Trophoblast cell (in vitro differentiated cells and primary cell): ENCODE measurements around the gene CLDN22.

Source experiments
- DNase-seq, 2 donors: peaks; one replicate each; pipeline ENCODE4 v3.0.0-alpha.2; 2016
- H2AFZ ChIP-seq: 2 replicates; pipeline ENCODE4 v1.6.1; 2013; ENCODE audit warnings: low read length, moderate library complexity, mild to moderate bottlenecking; ENCODE audit not compliant: insufficient read depth, poor library complexity
- H2AK5ac ChIP-seq: 2 replicates; pipeline ENCODE4 v1.6.1; 2013; ENCODE audit warnings: mild to moderate bottlenecking, low read length
- H2BK120ac ChIP-seq: 2 replicates; pipeline ENCODE4 v1.6.1; 2013; ENCODE audit warnings: low read length, mild to moderate bottlenecking, moderate library complexity; ENCODE audit not compliant: insufficient read depth, poor library complexity
- H2BK12ac ChIP-seq: 2 replicates; pipeline ENCODE4 v1.6.1; 2013; ENCODE audit warnings: mild to moderate bottlenecking, low read length, moderate library complexity
- H2BK5ac ChIP-seq: 2 replicates; pipeline ENCODE4 v1.6.1; 2013; ENCODE audit warnings: low read length, low read depth, moderate library complexity, mild to moderate bottlenecking; ENCODE audit not compliant: poor library complexity
- H3K14ac ChIP-seq: 2 replicates; pipeline ENCODE4 v1.6.1; 2013; ENCODE audit warnings: mild to moderate bottlenecking, low read length
- H3K18ac ChIP-seq: 2 replicates; pipeline ENCODE4 v1.6.1; 2013; ENCODE audit warnings: mild to moderate bottlenecking, low read length
- H3K23ac ChIP-seq: 2 replicates; pipeline ENCODE4 v1.6.1; 2013; ENCODE audit warnings: low read length
- H3K27ac ChIP-seq: 2 replicates; pipeline ENCODE4 v1.5.1; 2013; ENCODE audit warnings: low read depth, mild to moderate bottlenecking, inconsistent platforms, low read length, moderate library complexity
- H3K27me3 ChIP-seq: 2 replicates; pipeline ENCODE4 v1.6.1; 2013; ENCODE audit warnings: inconsistent platforms, mild to moderate bottlenecking, low read length, moderate library complexity; ENCODE audit not compliant: insufficient read depth
- H3K36me3 ChIP-seq, 2 experiments: 1 replicate in 1 of 2; 2 replicates in 1 of 2; pipeline ENCODE4 v1.6.1; 2013; ENCODE audit warnings: low read length in 2 of 2, mild to moderate bottlenecking in 2 of 2, moderate library complexity in 1 of 2; ENCODE audit not compliant: insufficient read depth in 2 of 2, control insufficient read depth in 1 of 2
- H3K4ac ChIP-seq: 2 replicates; pipeline ENCODE4 v1.6.1; 2013; ENCODE audit warnings: low read depth, mild to moderate bottlenecking, low read length, moderate library complexity
- H3K4me1 ChIP-seq, 2 experiments: 1 replicate in 1 of 2; 2 replicates in 1 of 2; pipeline ENCODE4 v1.6.1; 2013; ENCODE audit warnings: low read length in 2 of 2, mild to moderate bottlenecking in 2 of 2, moderate library complexity in 1 of 2; ENCODE audit not compliant: insufficient read depth in 2 of 2, control insufficient read depth in 1 of 2
- H3K4me2 ChIP-seq: 2 replicates; pipeline ENCODE4 v1.6.1; 2013; ENCODE audit warnings: inconsistent platforms, mild to moderate bottlenecking, low read length, moderate library complexity
- H3K4me3 ChIP-seq: 2 replicates; pipeline ENCODE4 v1.5.1; 2013; ENCODE audit warnings: mild to moderate bottlenecking, low read depth, low read length, inconsistent platforms
- H3K79me1 ChIP-seq: one replicate; pipeline ENCODE4 v1.6.1; 2013; ENCODE audit warnings: low read length
- H3K79me2 ChIP-seq: 2 replicates; pipeline ENCODE4 v1.6.1; 2013; ENCODE audit warnings: low read length, mild to moderate bottlenecking; ENCODE audit not compliant: control insufficient read depth, insufficient read depth, poor library complexity
- H3K9ac ChIP-seq: 2 replicates; pipeline ENCODE4 v1.6.1; 2013; ENCODE audit warnings: mild to moderate bottlenecking, low read length
- H3K9me3 ChIP-seq: 2 replicates; pipeline ENCODE4 v1.6.1; 2013; ENCODE audit warnings: low read depth, mild to moderate bottlenecking, control low read depth, inconsistent platforms, low read length; ENCODE audit not compliant: insufficient read depth
- H4K12ac ChIP-seq: 2 replicates; pipeline ENCODE4 v1.6.1; 2013; ENCODE audit warnings: low read depth, mild to moderate bottlenecking, low read length, moderate library complexity
- H4K8ac ChIP-seq: 2 replicates; pipeline ENCODE4 v1.6.1; 2013; ENCODE audit warnings: low read depth, mild to moderate bottlenecking, low read length, moderate library complexity
- H4K91ac ChIP-seq: one replicate; pipeline ENCODE4 v1.6.1; 2013; ENCODE audit warnings: low read depth, mild to moderate bottlenecking, low read length, moderate library complexity
- WGBS: extraction: QIAGEN DNeasy Blood & Tissue Kit; methylation state at CpG from one replicate; pipeline ENCODE4 v1.1.7; 2013; ENCODE audit warnings: missing lambda C conversion rate; ENCODE audit not compliant: insufficient read length, insufficient coverage; ENCODE audit errors: extremely low coverage; 5-methylcytosine and 5-hydroxymethylcytosine counted together

Gene CLDN22

GRCh38 chr4:183291070-183291469, 29.0 kb downstream of the CLDN22 start:
- Histone ChIP-seq H2BK12ac (no peak overlapping the region), H3K23ac (no peak overlapping the region), H2AK5ac (no peak overlapping the region), H3K4ac (no peak overlapping the region), H3K79me2 (no peaks in the 10 kb centered on the region), H3K9me3 (no peaks in the 10 kb centered on the region), H2BK5ac (no peak overlapping the region), H3K14ac (no peak overlapping the region), H4K8ac (no peak overlapping the region), H4K91ac (no peak overlapping the region), H3K79me1 (no peaks in the 10 kb centered on the region), H3K36me3 (peaks cover 20 to 24% of the 10 kb centered on the region in 2 experiments), H2AFZ (no peak overlapping the region), H3K4me3 (no peak overlapping the region), H4K12ac (no peak overlapping the region), H3K27me3 (no peaks in the 10 kb centered on the region), H3K4me2 (no peak overlapping the region), H3K18ac (no peak overlapping the region), H3K9ac (no peak overlapping the region), H3K27ac (no peak overlapping the region), H2BK120ac (no peak overlapping the region), H3K4me1 (peaks cover 7 to 9% of the 10 kb centered on the region in 2 experiments)
- WGBS = no CpG with 5 or more reads among the region's 2 CpGs
- no peak for DNase-seq

DNA sequence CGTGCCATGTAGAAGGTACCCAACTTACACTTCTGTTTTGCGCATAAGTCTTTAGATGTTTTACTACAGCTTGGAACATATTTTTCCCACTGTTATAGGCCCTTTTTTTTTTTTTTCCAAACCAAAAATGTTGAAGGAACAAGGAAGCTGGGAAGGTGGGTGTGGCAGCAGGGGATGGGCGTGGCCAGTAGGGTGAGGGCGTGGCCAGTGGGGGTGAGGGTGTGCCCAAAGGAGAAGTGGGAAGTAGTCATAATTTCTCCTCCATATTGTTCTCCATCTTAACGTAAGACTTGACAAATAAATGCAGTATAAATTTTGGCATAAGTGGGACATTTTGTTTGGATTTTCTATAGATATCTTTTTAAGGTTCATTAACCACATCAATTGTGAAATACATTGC, 30.4 kb downstream of the CLDN22 start:
- no peak overlapping the region for H2BK12ac ChIP-seq
- no peak overlapping the region for H4K8ac ChIP-seq
- no peaks in the 10 kb centered on the region for H3K79me2 ChIP-seq
- WGBS = no CpG with 5 or more reads among the region's 5 CpGs
- H3K36me3 ChIP-seq = peaks cover 23 to 32% of the 10 kb centered on the region in 2 experiments
- no peak overlapping the region for H3K14ac ChIP-seq
- no peak overlapping the region for H3K9ac ChIP-seq
- H3K9me3 ChIP-seq = no peaks in the 10 kb centered on the region
- no peak overlapping the region for H2AK5ac ChIP-seq
- H3K4me3 ChIP-seq = no peak overlapping the region
- no peaks in the 10 kb centered on the region for H3K4me1 ChIP-seq
- DNase-seq = no peak
- no peak overlapping the region for H3K4ac ChIP-seq
- H2AFZ ChIP-seq = no peak overlapping the region
- H3K4me2 ChIP-seq = no peak overlapping the region
- no peaks in the 10 kb centered on the region for H3K79me1 ChIP-seq
- H3K18ac ChIP-seq = no peak overlapping the region
- no peak overlapping the region for H2BK120ac ChIP-seq
- no peak overlapping the region for H4K91ac ChIP-seq
- no peak overlapping the region for H4K12ac ChIP-seq
- no peak overlapping the region for H2BK5ac ChIP-seq
- no peak overlapping the region for H3K23ac ChIP-seq
- no peak overlapping the region for H3K27ac ChIP-seq
- no peaks in the 10 kb centered on the region for H3K27me3 ChIP-seq

GRCh38 chr4:183288955-183289354, 31.1 kb downstream of the CLDN22 start:
- DNase-seq = no peak
- H2AFZ ChIP-seq = no peak overlapping the region
- H3K9ac ChIP-seq = no peak overlapping the region
- no peak overlapping the region for H4K91ac ChIP-seq
- no peak overlapping the region for H2BK5ac ChIP-seq
- WGBS = no CpG with 5 or more reads among the region's 2 CpGs
- no peak overlapping the region for H3K14ac ChIP-seq
- H3K79me1 ChIP-seq = no peaks in the 10 kb centered on the region
- no peak overlapping the region for H3K4me2 ChIP-seq
- H3K79me2 ChIP-seq = no peaks in the 10 kb centered on the region
- H3K18ac ChIP-seq = no peak overlapping the region
- H3K9me3 ChIP-seq = no peaks in the 10 kb centered on the region
- no peaks in the 10 kb centered on the region for H3K4me1 ChIP-seq
- H3K27ac ChIP-seq = no peak overlapping the region
- no peak overlapping the region for H3K4me3 ChIP-seq
- no peak overlapping the region for H3K4ac ChIP-seq
- H4K8ac ChIP-seq = no peak overlapping the region
- H4K12ac ChIP-seq = no peak overlapping the region
- H3K27me3 ChIP-seq = no peaks in the 10 kb centered on the region
- no peak overlapping the region for H2BK120ac ChIP-seq
- H3K36me3 ChIP-seq = peaks cover 26 to 36% of the 10 kb centered on the region in 2 experiments
- H3K23ac ChIP-seq = no peak overlapping the region
- no peak overlapping the region for H2BK12ac ChIP-seq
- H2AK5ac ChIP-seq = no peak overlapping the region

DNA sequence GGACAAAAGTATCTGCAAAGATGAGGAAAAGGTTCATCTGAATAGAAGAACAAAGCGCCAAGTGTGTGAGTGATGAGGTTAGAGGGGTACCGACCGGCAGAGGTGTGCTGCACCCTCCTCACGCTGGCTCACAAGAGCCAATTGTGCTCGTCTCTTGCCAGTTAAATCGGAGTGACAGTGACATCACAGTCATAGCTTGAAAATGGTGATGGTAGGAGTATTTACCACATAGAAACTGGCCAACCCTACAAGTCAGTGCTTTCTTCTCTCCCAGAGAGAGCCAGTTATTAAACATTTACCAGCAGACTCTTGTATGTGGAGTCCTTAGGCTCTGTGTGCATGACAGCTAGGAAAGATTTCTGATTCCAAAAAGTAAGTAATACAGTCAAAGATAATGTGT, 32.4 kb downstream of the CLDN22 start:
- no CpG with 5 or more reads among the region's 6 CpGs for WGBS
- H3K79me2 ChIP-seq = no peaks in the 10 kb centered on the region
- H3K4me2 ChIP-seq = no peak overlapping the region
- DNase-seq = no peak
- no peak overlapping the region for H2AK5ac ChIP-seq
- no peaks in the 10 kb centered on the region for H3K27me3 ChIP-seq
- no peak overlapping the region for H3K9ac ChIP-seq
- H3K4ac ChIP-seq = no peak overlapping the region
- H3K4me1 ChIP-seq = no peaks in the 10 kb centered on the region
- no peak overlapping the region for H2BK12ac ChIP-seq
- H2BK120ac ChIP-seq = no peak overlapping the region
- H4K91ac ChIP-seq = no peak overlapping the region
- H3K4me3 ChIP-seq = no peak overlapping the region
- H4K8ac ChIP-seq = no peak overlapping the region
- no peak overlapping the region for H3K27ac ChIP-seq
- no peak overlapping the region for H2AFZ ChIP-seq
- H2BK5ac ChIP-seq = no peak overlapping the region
- no peak overlapping the region for H3K23ac ChIP-seq
- H4K12ac ChIP-seq = no peak overlapping the region
- H3K36me3 ChIP-seq = peaks cover 26 to 37% of the 10 kb centered on the region in 2 experiments
- H3K18ac ChIP-seq = no peak overlapping the region
- no peaks in the 10 kb centered on the region for H3K79me1 ChIP-seq
- no peak overlapping the region for H3K14ac ChIP-seq
- H3K9me3 ChIP-seq = no peaks in the 10 kb centered on the region
